Upper lobe of left lung (tissue), 6 donors: ENCODE results near the gene THOC1. TPM values are rescaled to one million over a fixed set of nuclear protein-coding genes. Genes with fewer than 3 reads are reported as not detected.

Experiments used
- ATAC-seq, 2 donors: fragments of 200-7000 bp; cut with Tn5 transposase; one replicate each; pipeline ENCODE4 v1.9.1; 2022; ENCODE audit warnings: mild to moderate bottlenecking in 2 of 2, moderate library complexity in 2 of 2; ENCODE audit not compliant: low FRiP score in 2 of 2
- DNase-seq, 2 donors: peaks; one replicate each; pipeline ENCODE4 v3.0.0-alpha.2; 2019 to 2020
- H3K27ac ChIP-seq, 4 donors: fragments of 200-600 bp; sonication (generic); one replicate each; pipeline ENCODE4 v1.5.1; 2016 to 2019
- H3K27me3 ChIP-seq, 4 donors: fragments of 200-600 bp; sonication (generic); one replicate each; pipeline ENCODE4 v1.5.1; 2017 to 2019
- H3K36me3 ChIP-seq, 4 donors: fragments of 200-600 bp; sonication (generic); one replicate each; pipeline ENCODE4 v1.5.1; 2016 to 2019
- H3K4me1 ChIP-seq, 4 donors: fragments of 200-600 bp; sonication (generic); one replicate each; pipeline ENCODE4 v1.5.1; 2018 to 2019
- H3K4me3 ChIP-seq, 4 donors: fragments of 200-600 bp; sonication (generic); one replicate each; pipeline ENCODE4 v1.5.1; 2017 to 2019; ENCODE audit warnings: mild to moderate bottlenecking in 2 of 4, moderate library complexity in 1 of 4
- H3K9me3 ChIP-seq, 4 donors: fragments of 200-600 bp; sonication (generic); one replicate each; pipeline ENCODE4 v1.5.1; 2018 to 2019
- EP300 ChIP-seq, 4 donors: sonication (generic); formaldehyde crosslinking; IDR thresholded peaks; one replicate each; pipeline ENCODE4 v1.5.1; 2017; ENCODE audit warnings: antibody characterized with exemption in 4 of 4, control low read depth in 2 of 4
- POLR2A ChIP-seq, 4 donors: fragments of 450-650 bp; IDR thresholded peaks; one replicate each; pipeline ENCODE4 v1.5.1; 2016 to 2017; ENCODE audit warnings: antibody characterized with exemption in 4 of 4, mild to moderate bottlenecking in 2 of 4
- POLR2AphosphoS5 ChIP-seq, 2 donors: sonication (generic); formaldehyde crosslinking; IDR thresholded peaks; one replicate each; pipeline ENCODE4 v1.5.1; 2017; ENCODE audit warnings: antibody characterized with exemption in 2 of 2
- WGBS, 2 donors: methylation state at CpG; one replicate each; pipeline ENCODE4 v1.1.5; 2017 to 2018; 5-methylcytosine and 5-hydroxymethylcytosine counted together
- total RNA-seq, 6 donors: library from RNA; depleted of rRNA in 4 of 6; stranded (reverse); fragments of >200 nt in 4 of 6; gene quantifications; one replicate each; pipeline versions ENCODE4 v1.1.0 to v1.2.1, GENCODE V29; 2016 to 2021
- TF ChIP-seq, protein P1 (sequence below), 6 experiments: fragments of 450-650 bp in 4 of 6; fragments of 200-600 bp in 2 of 6; sonication (generic) in 2 of 6; IDR thresholded peaks; one replicate each; pipeline ENCODE4 v1.5.1; 2016 to 2019; ENCODE audit warnings: antibody characterized with exemption in 6 of 6
- donor health status: DM: no; HTN: no; CAD: no; lungs with moderate emphysema.
- donor health status: DM: no; HTN: yes; CAD: no; lungs with severe emphysema.

The THOC1 gene
- total RNA-seq, 6 donors from 2014 or later, result 21.2 to 93.2 (median 30.4) TPM

DNA sequence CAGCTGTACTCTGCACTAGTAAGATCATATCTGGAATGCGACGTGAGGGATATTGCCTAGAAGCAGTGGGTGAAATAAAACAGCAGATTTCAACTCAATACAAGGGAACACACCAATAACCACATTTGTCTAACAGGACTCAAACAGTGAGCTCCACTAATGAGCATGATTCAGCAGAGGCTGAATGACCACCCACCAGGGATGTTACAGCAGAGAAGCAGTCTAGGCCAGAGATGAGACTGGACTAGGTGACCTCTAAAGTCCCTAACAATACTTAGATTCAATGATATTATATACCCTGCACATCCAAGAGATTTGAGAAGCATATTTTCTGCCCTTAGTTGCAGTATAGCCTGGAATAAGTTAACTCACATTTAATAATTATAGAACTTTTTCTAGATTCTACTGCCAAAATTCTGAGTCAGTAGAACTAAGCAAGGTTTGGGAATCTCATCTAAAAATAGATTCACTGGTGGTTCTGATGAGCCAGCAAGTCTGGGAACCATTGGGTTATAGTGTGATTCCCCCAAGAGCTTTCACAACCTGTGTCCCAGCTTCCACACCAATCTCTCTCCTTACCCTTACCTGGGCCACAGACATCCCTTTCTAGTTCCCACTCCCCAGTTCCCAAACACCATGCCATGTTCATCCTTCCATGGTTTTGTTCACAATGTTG is 6.3 kb downstream of the THOC1 start:
- Histone ChIP-seq H3K27me3 (no peaks in the 10 kb centered on the region), H3K9me3 (no peaks in the 10 kb centered on the region), H3K36me3 (peaks cover 18 to 80% (median 31%) of the 10 kb centered on the region in 4 donors), H3K27ac (no peak overlapping the region), H3K4me3 (no peak overlapping the region), H3K4me1 (peaks cover 0 to 8% (median under 1%) of the 10 kb centered on the region in 4 donors)
- TF ChIP-seq EP300 (IDR thresholded peaks at IDR 0.05), result no peak
- no peak for TF ChIP-seq POLR2AphosphoS5 (IDR thresholded peaks at IDR 0.05)
- TF ChIP-seq POLR2A (IDR thresholded peaks at IDR 0.05), result no peak
- TF ChIP-seq, protein P1, sequence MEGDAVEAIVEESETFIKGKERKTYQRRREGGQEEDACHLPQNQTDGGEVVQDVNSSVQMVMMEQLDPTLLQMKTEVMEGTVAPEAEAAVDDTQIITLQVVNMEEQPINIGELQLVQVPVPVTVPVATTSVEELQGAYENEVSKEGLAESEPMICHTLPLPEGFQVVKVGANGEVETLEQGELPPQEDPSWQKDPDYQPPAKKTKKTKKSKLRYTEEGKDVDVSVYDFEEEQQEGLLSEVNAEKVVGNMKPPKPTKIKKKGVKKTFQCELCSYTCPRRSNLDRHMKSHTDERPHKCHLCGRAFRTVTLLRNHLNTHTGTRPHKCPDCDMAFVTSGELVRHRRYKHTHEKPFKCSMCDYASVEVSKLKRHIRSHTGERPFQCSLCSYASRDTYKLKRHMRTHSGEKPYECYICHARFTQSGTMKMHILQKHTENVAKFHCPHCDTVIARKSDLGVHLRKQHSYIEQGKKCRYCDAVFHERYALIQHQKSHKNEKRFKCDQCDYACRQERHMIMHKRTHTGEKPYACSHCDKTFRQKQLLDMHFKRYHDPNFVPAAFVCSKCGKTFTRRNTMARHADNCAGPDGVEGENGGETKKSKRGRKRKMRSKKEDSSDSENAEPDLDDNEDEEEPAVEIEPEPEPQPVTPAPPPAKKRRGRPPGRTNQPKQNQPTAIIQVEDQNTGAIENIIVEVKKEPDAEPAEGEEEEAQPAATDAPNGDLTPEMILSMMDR (IDR thresholded peaks at IDR 0.05), result no peak
- WGBS, 2 donors, result 96 to 100% methylated on average over 2 of the region's 2 CpGs
- DNase-seq (no peak), ATAC-seq (no peak)

DNA sequence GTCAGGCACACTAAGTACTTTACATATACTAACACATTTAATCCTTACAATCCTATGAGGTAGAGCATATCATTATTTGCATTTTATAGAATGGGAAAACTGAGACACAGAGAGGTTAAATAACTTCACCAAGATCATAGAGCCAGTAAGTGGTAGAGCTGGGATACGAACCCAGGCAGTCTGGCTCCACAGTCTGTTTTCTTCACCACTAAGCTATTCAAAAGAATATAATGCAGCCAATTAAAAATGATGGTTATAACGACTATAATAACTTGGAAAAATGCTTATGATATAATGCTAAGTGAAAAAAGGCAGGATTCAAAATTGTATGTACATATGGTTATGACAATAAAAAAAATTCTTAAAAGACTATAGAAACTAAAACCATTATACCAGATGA is 7.3 kb downstream of the THOC1 start:
- no peak for DNase-seq
- Histone ChIP-seq H3K27ac (no peak overlapping the region), H3K4me1 (no peaks in the 10 kb centered on the region), H3K9me3 (no peaks in the 10 kb centered on the region), H3K4me3 (no peak overlapping the region), H3K36me3 (peaks cover 18 to 90% (median 41%) of the 10 kb centered on the region in 4 donors), H3K27me3 (no peaks in the 10 kb centered on the region)
- TF ChIP-seq POLR2AphosphoS5 (IDR thresholded peaks at IDR 0.05), result no peak
- TF ChIP-seq EP300 (IDR thresholded peaks at IDR 0.05), result no peak
- TF ChIP-seq, protein P1 (IDR thresholded peaks at IDR 0.05), result no peak
- no peak for TF ChIP-seq POLR2A (IDR thresholded peaks at IDR 0.05)
- WGBS, 2 donors, result 90 to 94% methylated on average over 2 of the region's 2 CpGs
- ATAC-seq, result no peak

DNA sequence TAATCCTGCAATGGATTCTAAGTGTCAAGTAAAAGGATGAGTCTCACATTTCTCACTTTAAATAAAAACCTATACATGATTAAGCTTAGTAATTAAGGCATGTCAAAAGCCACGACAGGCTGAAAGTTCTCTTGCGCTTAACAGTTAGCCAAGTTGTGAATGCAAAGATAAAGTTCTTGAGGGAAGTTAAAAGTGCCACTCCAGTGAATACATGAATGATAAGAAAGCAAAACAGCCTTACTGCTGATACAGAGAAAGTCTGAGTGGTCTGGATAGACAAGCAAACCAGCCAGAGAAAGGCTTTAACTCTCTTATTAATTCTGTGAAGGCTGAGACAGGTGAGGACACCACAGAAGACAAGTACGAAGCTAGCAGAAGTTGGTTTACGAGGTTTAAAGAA is 12.7 kb downstream of the THOC1 start:
- Histone ChIP-seq H3K27ac (no peak overlapping the region), H3K27me3 (no peaks in the 10 kb centered on the region), H3K4me1 (no peaks in the 10 kb centered on the region), H3K9me3 (no peaks in the 10 kb centered on the region), H3K4me3 (no peak overlapping the region), H3K36me3 (peaks cover 16 to 95% (median 57%) of the 10 kb centered on the region in 4 donors)
- DNase-seq (no peak), ATAC-seq (no peak)
- 81 to 90% methylated on average over 4 of the region's 4 CpGs for WGBS, 2 donors
- TF ChIP-seq POLR2AphosphoS5 (IDR thresholded peaks at IDR 0.05), result no peak
- TF ChIP-seq, protein P1 (IDR thresholded peaks at IDR 0.05), result no peak
- TF ChIP-seq EP300 (IDR thresholded peaks at IDR 0.05), result no peak
- TF ChIP-seq POLR2A (IDR thresholded peaks at IDR 0.05), result no peak

DNA sequence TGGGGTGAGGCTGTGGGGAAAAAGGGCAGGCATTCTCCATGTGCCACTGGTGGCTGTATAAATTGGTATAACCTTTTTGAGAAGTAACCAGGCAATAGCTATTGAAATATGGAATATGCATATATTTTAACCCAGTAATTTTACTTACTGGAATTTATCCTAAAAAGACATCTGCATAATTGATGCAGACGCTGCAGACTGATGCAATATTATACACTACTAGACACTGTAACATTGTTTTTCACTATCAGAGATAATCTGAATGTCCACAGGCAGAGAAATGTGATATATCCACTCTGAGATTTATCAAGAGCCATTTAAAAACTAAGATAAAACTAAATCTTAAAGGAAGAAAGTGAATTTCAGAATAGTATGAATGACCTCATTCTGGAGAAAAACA is 14.7 kb downstream of the THOC1 start:
- H3K36me3 ChIP-seq, result peaks cover 12 to 94% (median 58%) of the 10 kb centered on the region in 4 donors
- no peaks in the 10 kb centered on the region for H3K4me1 ChIP-seq
- DNase-seq (no peak), ATAC-seq (no peak)
- H3K4me3 ChIP-seq, result no peak overlapping the region
- 85 to 95% methylated on average over 1 of the region's 1 CpG for WGBS, 2 donors
- H3K9me3 ChIP-seq, result no peaks in the 10 kb centered on the region
- no peaks in the 10 kb centered on the region for H3K27me3 ChIP-seq
- TF ChIP-seq POLR2A (IDR thresholded peaks at IDR 0.05) (no peak), EP300 (IDR thresholded peaks at IDR 0.05) (no peak), POLR2AphosphoS5 (IDR thresholded peaks at IDR 0.05) (no peak)
- TF ChIP-seq, protein P1 (IDR thresholded peaks at IDR 0.05), result no peak
- H3K27ac ChIP-seq, result no peak overlapping the region

DNA sequence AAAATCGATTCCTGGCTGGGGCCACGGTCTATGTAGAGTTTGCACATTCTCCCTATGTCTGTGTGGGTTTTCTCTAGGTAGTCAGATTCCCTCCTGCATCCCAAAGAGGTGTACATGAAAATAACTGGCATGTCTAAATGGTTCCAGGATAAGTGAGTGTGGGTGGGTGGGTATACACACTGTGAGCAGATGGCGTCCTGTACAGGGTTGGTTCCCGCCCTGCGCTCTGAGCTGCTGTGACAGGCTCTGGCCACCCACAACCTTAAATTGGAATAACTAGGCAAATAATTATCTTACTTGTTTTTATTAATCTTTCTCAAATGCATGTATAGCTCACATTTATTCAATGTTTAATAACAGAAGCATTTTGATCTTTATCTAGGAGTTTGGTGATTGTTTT is 16.3 kb downstream of the THOC1 start:
- Histone ChIP-seq H3K36me3 (peaks cover 7 to 94% (median 55%) of the 10 kb centered on the region in 4 donors), H3K4me3 (no peak overlapping the region), H3K9me3 (no peaks in the 10 kb centered on the region), H3K4me1 (no peaks in the 10 kb centered on the region), H3K27me3 (no peaks in the 10 kb centered on the region), H3K27ac (no peak overlapping the region)
- TF ChIP-seq POLR2A (IDR thresholded peaks at IDR 0.05) (no peak), EP300 (IDR thresholded peaks at IDR 0.05) (no peak), POLR2AphosphoS5 (IDR thresholded peaks at IDR 0.05) (no peak)
- TF ChIP-seq, protein P1 (IDR thresholded peaks at IDR 0.05), result no peak
- 89 to 95% methylated on average over 5 of the region's 5 CpGs for WGBS, 2 donors
- ATAC-seq (no peak), DNase-seq (no peak)
